Smooth muscle cell (in vitro differentiated cells): Measurements from ENCODE around the gene FBXL2. TPM values are rescaled to one million over a fixed set of nuclear protein-coding genes. Genes with fewer than 3 reads are reported as not detected.

Experiments used
- DNase-seq: peaks from one replicate; lab custom pipeline; 2025; ENCODE audit not compliant: unreplicated experiment; lab: John Stamatoyannopoulos, UW
- H2AFZ ChIP-seq: fragments of 200-600 bp; sonication (generic); 2 replicates; pipeline ENCODE4 v1.6.0; 2016; ENCODE audit warnings: antibody characterized with exemption, low read depth, mild to moderate bottlenecking
- H3F3A ChIP-seq: fragments of 200-600 bp; sonication (generic); 2 replicates; pipeline ENCODE4 v1.6.0; 2017; ENCODE audit warnings: antibody characterized with exemption, low read depth
- H3K27ac ChIP-seq: fragments of 200-600 bp; sonication (generic); 2 replicates; pipeline ENCODE4 v1.5.1; 2016; ENCODE audit warnings: low read depth, mild to moderate bottlenecking
- H3K27me3 ChIP-seq: fragments of 200-600 bp; sonication (generic); 2 replicates; pipeline ENCODE4 v1.6.1; 2016; ENCODE audit warnings: low read depth, mild to moderate bottlenecking
- H3K36me3 ChIP-seq: fragments of 200-600 bp; sonication (generic); 2 replicates; pipeline ENCODE4 v1.5.1; 2016; ENCODE audit warnings: low read depth
- H3K4me1 ChIP-seq: fragments of 200-600 bp; sonication (generic); 2 replicates; pipeline ENCODE4 v1.5.1; 2016; ENCODE audit warnings: low read depth
- H3K4me2 ChIP-seq: fragments of 200-600 bp; sonication (generic); 2 replicates; pipeline ENCODE4 v1.6.0; 2016; ENCODE audit warnings: mild to moderate bottlenecking
- H3K4me3 ChIP-seq: fragments of 200-600 bp; sonication (generic); 2 replicates; pipeline ENCODE4 v1.5.1; 2016; ENCODE audit warnings: mild to moderate bottlenecking
- H3K79me2 ChIP-seq: fragments of 200-600 bp; sonication (generic); 2 replicates; pipeline ENCODE4 v1.6.0; 2016; ENCODE audit warnings: low read depth, mild to moderate bottlenecking
- H3K9ac ChIP-seq: fragments of 200-600 bp; sonication (generic); 2 replicates; pipeline ENCODE4 v1.6.0; 2016; ENCODE audit warnings: low read depth
- H3K9me3 ChIP-seq: fragments of 200-600 bp; sonication (generic); replicated peaks from 2 replicates; pipeline ENCODE4 v1.5.1; 2016; ENCODE audit warnings: low read depth
- H4K20me1 ChIP-seq: fragments of 200-600 bp; sonication (generic); 2 replicates; pipeline ENCODE4 v1.6.0; 2016; ENCODE audit warnings: low read depth
- CTCF ChIP-seq: fragments of 200-600 bp; sonication (generic); IDR thresholded peaks from 2 replicates; pipeline ENCODE4 v1.5.1; 2017; ENCODE audit warnings: borderline replicate concordance, mild to moderate bottlenecking, antibody characterized with exemption; ENCODE audit not compliant: insufficient read depth, poor library complexity, severe bottlenecking
- WGBS: methylation state at CpG from one replicate; pipeline ENCODE4 v1.1.7; 2016; ENCODE audit warnings: low lambda C conversion rate; 5-methylcytosine and 5-hydroxymethylcytosine counted together
- polyA plus RNA-seq: library from polyadenylated mRNA; unstranded; fragments of >200 nt; fragmentation: Nextera tagmentation; extraction: Ambion mirVana; gene quantifications from 2 replicates; pipeline ENCODE4 v1.2.1, GENCODE V29; 2016
- total RNA-seq: library from RNA; depleted of rRNA; stranded (reverse); fragments of >200 nt; gene quantifications from 2 replicates; pipeline ENCODE4 v1.2.3, GENCODE V29; 2014

The FBXL2 gene
- total and polyA plus RNA-seq, 2 experiments from 2014 or later, result 8.9 to 10.7 TPM

DNA sequence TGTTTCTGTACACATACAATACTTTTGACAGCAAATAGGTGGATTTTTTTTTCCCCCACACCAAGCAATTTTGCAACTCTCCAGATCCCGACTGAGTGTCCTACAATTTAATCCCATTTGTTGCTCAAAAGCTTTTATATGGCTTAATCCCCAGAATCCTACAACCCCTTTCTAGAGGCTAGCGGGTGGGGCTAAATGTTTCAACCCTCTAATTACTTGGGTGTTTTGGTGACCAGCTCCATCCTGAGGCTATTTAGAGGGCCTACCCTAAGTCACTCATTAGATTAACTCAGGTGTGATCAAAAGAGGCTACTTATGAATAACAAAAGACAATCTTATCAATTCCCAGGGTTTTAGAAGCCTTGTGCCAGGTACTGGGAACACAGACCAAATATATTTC is 21.0 kb upstream of the FBXL2 start:
- Histone ChIP-seq H3K9me3 (no peaks in the 10 kb centered on the region), H2AFZ (no peak overlapping the region), H3K4me1 (peaks cover 7% of the 10 kb centered on the region), H4K20me1 (no peaks in the 10 kb centered on the region), H3K4me3 (no peak overlapping the region), H3K36me3 (no peaks in the 10 kb centered on the region), H3F3A (no peaks in the 10 kb centered on the region), H3K27ac (no peak overlapping the region), H3K9ac (no peak overlapping the region), H3K4me2 (no peak overlapping the region), H3K79me2 (no peaks in the 10 kb centered on the region), H3K27me3 (no peaks in the 10 kb centered on the region)
- no peak for DNase-seq
- no peak for TF ChIP-seq CTCF
- 55% methylated on average over 2 of the region's 2 CpGs for WGBS

DNA sequence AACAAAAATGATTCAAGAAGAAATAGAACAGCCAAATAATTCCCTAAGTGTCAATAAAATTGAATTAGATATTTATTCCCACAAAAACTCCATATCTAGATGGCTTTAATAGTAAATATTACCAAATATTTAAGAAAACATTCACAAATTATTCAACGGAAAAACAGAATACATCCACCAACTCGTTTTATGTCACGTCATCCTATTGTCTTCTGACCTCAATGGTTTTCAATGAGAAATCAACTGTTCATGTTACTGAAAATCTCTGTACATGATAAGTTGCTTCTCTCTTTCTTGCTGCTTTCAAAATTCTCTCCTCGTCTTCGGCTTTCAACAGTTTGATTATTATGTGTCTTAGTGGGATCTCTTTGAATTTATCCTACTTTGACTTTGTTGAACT is 17.1 kb upstream of the FBXL2 start:
- Histone ChIP-seq H3K4me3 (no peak overlapping the region), H2AFZ (no peak overlapping the region), H3K4me1 (peaks cover 7% of the 10 kb centered on the region), H3F3A (no peaks in the 10 kb centered on the region), H3K9me3 (no peaks in the 10 kb centered on the region), H3K27ac (no peak overlapping the region), H3K36me3 (no peaks in the 10 kb centered on the region), H3K4me2 (no peak overlapping the region), H3K27me3 (no peaks in the 10 kb centered on the region), H3K9ac (no peak overlapping the region), H4K20me1 (no peaks in the 10 kb centered on the region), H3K79me2 (no peaks in the 10 kb centered on the region)
- TF ChIP-seq CTCF, result no peak
- no peak for DNase-seq
- 92% methylated on average over 5 of the region's 5 CpGs for WGBS

DNA sequence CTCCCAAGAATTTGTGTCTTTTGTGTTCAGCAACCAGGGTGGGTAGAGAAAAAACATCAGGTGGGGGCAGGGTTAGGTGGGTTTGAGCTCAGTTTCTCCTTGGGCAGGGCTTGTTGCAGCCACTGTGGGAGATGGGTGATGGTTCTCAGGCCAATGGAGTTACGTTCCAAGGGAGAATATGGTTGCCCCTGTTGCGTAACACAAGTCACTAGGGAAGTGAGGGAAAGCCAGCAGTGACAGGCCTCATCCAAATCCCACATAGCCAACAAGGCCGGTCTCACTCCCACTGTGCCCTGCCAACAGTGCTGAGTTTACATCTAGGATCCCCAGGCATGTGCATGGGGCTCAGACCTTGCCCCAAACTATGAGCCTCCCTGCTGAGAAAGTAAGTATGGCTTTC is 7.9 kb upstream of the FBXL2 start:
- 97% methylated on average over 3 of the region's 3 CpGs for WGBS
- H3K36me3 ChIP-seq, result no peaks in the 10 kb centered on the region
- H3K4me2 ChIP-seq, result no peak overlapping the region
- H3K27me3 ChIP-seq, result no peaks in the 10 kb centered on the region
- no peak for TF ChIP-seq CTCF
- H3K27ac ChIP-seq, result no peak overlapping the region
- H4K20me1 ChIP-seq, result no peaks in the 10 kb centered on the region
- H3K4me3 ChIP-seq, result no peak overlapping the region
- no peak overlapping the region for H3K9ac ChIP-seq
- H2AFZ ChIP-seq, result no peak overlapping the region
- no peaks in the 10 kb centered on the region for H3K79me2 ChIP-seq
- no peak for DNase-seq
- no peaks in the 10 kb centered on the region for H3K9me3 ChIP-seq
- H3F3A ChIP-seq, result no peaks in the 10 kb centered on the region
- no peaks in the 10 kb centered on the region for H3K4me1 ChIP-seq

DNA sequence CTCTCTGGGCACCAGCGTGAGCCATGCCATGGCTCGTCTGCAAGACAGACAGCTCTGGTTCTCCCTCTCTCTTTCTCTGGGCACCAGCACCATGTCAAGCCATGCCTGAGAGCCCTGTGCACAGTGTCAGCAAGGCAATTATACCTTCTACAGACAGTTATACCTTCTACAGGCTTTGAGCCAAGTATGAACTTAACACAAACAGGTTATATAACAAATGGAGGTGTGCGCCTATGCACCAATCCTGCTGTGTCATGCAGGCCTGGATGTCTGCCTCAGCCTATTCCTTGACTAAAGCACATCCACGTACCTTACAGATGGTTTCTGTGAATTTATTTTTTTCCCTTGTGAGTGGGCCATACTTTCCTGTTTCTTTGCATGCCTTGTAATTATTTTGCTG is 5.9 kb upstream of the FBXL2 start:
- Histone ChIP-seq H3K9me3 (no peaks in the 10 kb centered on the region), H3K79me2 (no peaks in the 10 kb centered on the region), H3K4me3 (no peak overlapping the region), H3K4me2 (no peak overlapping the region), H3K27me3 (no peaks in the 10 kb centered on the region), H3K27ac (no peak overlapping the region), H2AFZ (no peak overlapping the region), H4K20me1 (no peaks in the 10 kb centered on the region), H3K4me1 (no peaks in the 10 kb centered on the region), H3K36me3 (no peaks in the 10 kb centered on the region), H3K9ac (no peak overlapping the region), H3F3A (no peaks in the 10 kb centered on the region)
- DNase-seq, result no peak
- WGBS, result 90% methylated on average over 4 of the region's 4 CpGs
- no peak for TF ChIP-seq CTCF
